A549 (cell line): Measurements from ENCODE around the gene SELENOO. TPM values are rescaled to one million over a fixed set of nuclear protein-coding genes. Genes with fewer than 3 reads are reported as not detected.

ENCODE experiments used
- ATAC-seq, 2 experiments: fragments of 200-7000 bp in 1 of 2; fragments of >200 bp in 1 of 2; cut with Nextera tagmentation in 1 of 2; cut with Tn5 transposase in 1 of 2; 3 replicates each; pipeline versions ENCODE4 v1.8.0 to v1.9.1; 2018 to 2020; ENCODE audit warnings: mild to moderate bottlenecking in 1 of 2, moderate library complexity in 1 of 2
- CTCF ChIA-PET: fragments of 300-600 bp; sonication (Branson Sonifier 250); formaldehyde crosslinking; extraction: SDS; loops from one replicate; lab custom pipeline; 2021; ENCODE audit warnings: antibody characterized with exemption, inconsistent platforms; lab: Yijun Ruan, JAX
- POLR2A ChIA-PET: fragments of 350-600 bp; formaldehyde crosslinking; extraction: SDS; loops from one replicate; lab custom pipeline; 2021; ENCODE audit warnings: antibody characterized with exemption, inconsistent platforms; lab: Yijun Ruan, JAX
- DNase-seq, 2 experiments: peaks; one replicate each; pipeline versions ENCODE4 v3.0.0 to v3.0.0-alpha.2; 2011 to 2016; ENCODE audit warnings: low read depth in 1 of 2, low spot score in 1 of 2
- FAIRE-seq: peaks from 2 replicates; lab custom pipeline; 2011; peaks lifted over from hg19 to GRCh38; lab: Jason Lieb, UNC
- H3K27ac ChIP-seq, 2 experiments: fragments of >200 bp; sonication (Bioruptor Twin); formaldehyde crosslinking; 3 replicates each; pipeline ENCODE4 v1.5.1; 2016 to 2017
- H3K4me1 ChIP-seq: fragments of >200 bp; sonication (Bioruptor Twin); formaldehyde crosslinking; 3 replicates; pipeline ENCODE4 v1.6.1; 2016
- H3K4me2 ChIP-seq: fragments of >200 bp; sonication (Bioruptor Twin); formaldehyde crosslinking; 3 replicates; pipeline ENCODE4 v1.6.1; 2016
- H3K4me3 ChIP-seq: fragments of >200 bp; sonication (Bioruptor Twin); formaldehyde crosslinking; 3 replicates; pipeline ENCODE4 v1.5.1; 2016
- H3K9me3 ChIP-seq: fragments of >200 bp; sonication (Bioruptor Twin); formaldehyde crosslinking; 3 replicates; pipeline ENCODE4 v1.6.1; 2016
- BHLHE40 ChIP-seq: IDR thresholded peaks from 2 replicates; pipeline ENCODE4 v1.6.1; 2012; ENCODE audit warnings: low read depth, low read length, inconsistent platforms
- CBX8 ChIP-seq: fragments of 200-600 bp; sonication (generic); IDR thresholded peaks from 2 replicates; pipeline ENCODE4 v1.6.1; 2016
- CHD4 ChIP-seq: fragments of 200-600 bp; sonication (generic); IDR thresholded peaks from 2 replicates; pipeline ENCODE4 v1.6.1; 2016; ENCODE audit warnings: antibody characterized with exemption, mild to moderate bottlenecking, borderline replicate concordance
- CTCF ChIP-seq: fragments of >200 bp; sonication (Bioruptor Twin); formaldehyde crosslinking; IDR thresholded peaks from 3 replicates; pipeline ENCODE4 v1.5.1; 2016
- EHMT2 ChIP-seq: fragments of 200-600 bp; sonication (generic); IDR thresholded peaks from 2 replicates; pipeline ENCODE4 v1.6.1; 2016; ENCODE audit warnings: antibody characterized with exemption, low read depth, mild to moderate bottlenecking, moderate library complexity
- FOSL2 ChIP-seq, 2 experiments: fragments of 450-650 bp in 1 of 2; fragments of >200 bp in 1 of 2; sonication (Bioruptor Twin) in 1 of 2; formaldehyde crosslinking; IDR thresholded peaks; 2 replicates each; pipeline versions ENCODE4 v1.5.0 to v1.6.1; 2016 to 2020; ENCODE audit warnings: mild to moderate bottlenecking in 1 of 2, moderate library complexity in 1 of 2
- FOXS1 ChIP-seq: fragments of 250-450 bp; sonication (Bioruptor Pico); IDR thresholded peaks from 2 replicates; pipeline ENCODE4 v1.5.0; 2020; ENCODE audit warnings: mild to moderate bottlenecking, moderate library complexity
- HDAC2 ChIP-seq: fragments of 200-600 bp; sonication (generic); IDR thresholded peaks from 2 replicates; pipeline ENCODE4 v1.6.1; 2016
- HMGXB4 ChIP-seq: fragments of 250-450 bp; sonication (Bioruptor Pico); IDR thresholded peaks from 2 replicates; pipeline ENCODE4 v1.5.0; 2021; ENCODE audit warnings: mild to moderate bottlenecking, moderate library complexity, borderline replicate concordance
- HOXA7 ChIP-seq: fragments of 250-450 bp; sonication (Bioruptor Pico); IDR thresholded peaks from 2 replicates; pipeline ENCODE4 v1.5.0; 2020; ENCODE audit warnings: mild to moderate bottlenecking, moderate library complexity
- KDM1A ChIP-seq: fragments of 200-600 bp; sonication (generic); IDR thresholded peaks from 2 replicates; pipeline ENCODE4 v1.6.1; 2016; ENCODE audit warnings: low read depth, mild to moderate bottlenecking
- KDM5A ChIP-seq: fragments of 200-600 bp; sonication (generic); IDR thresholded peaks from 2 replicates; pipeline ENCODE4 v1.6.1; 2016; ENCODE audit warnings: antibody characterized with exemption, mild to moderate bottlenecking
- MAFK ChIP-seq: fragments of 450-650 bp; IDR thresholded peaks from 2 replicates; pipeline ENCODE4 v1.6.1; 2014; ENCODE audit not compliant: partially characterized antibody
- NR3C1 ChIP-seq: fragments of >200 bp; sonication (Bioruptor Twin); formaldehyde crosslinking; IDR thresholded peaks from 3 replicates; pipeline ENCODE4 v1.6.1; 2017
- PHF8 ChIP-seq: fragments of 200-600 bp; sonication (generic); IDR thresholded peaks from 2 replicates; pipeline ENCODE4 v1.6.1; 2016; ENCODE audit warnings: low read depth, mild to moderate bottlenecking, antibody characterized with exemption, moderate library complexity, borderline replicate concordance
- POLR2AphosphoS2 ChIP-seq: conservative IDR thresholded peaks from 2 replicates; pipeline ENCODE4 v1.6.1; 2012; ENCODE audit warnings: low read length, improper control_type of control experiment, inconsistent platforms
- RCOR1 ChIP-seq: fragments of 150-350 bp; IDR thresholded peaks from 2 replicates; pipeline ENCODE4 v1.6.1; 2014; ENCODE audit warnings: antibody characterized with exemption, low read length, low read depth
- SMC3 ChIP-seq: fragments of >200 bp; sonication (Bioruptor Twin); formaldehyde crosslinking; IDR thresholded peaks from 3 replicates; pipeline ENCODE4 v1.6.1; 2018; ENCODE audit warnings: inconsistent platforms
- TFCP2L1 ChIP-seq: fragments of 250-450 bp; sonication (Bioruptor Pico); IDR thresholded peaks from 2 replicates; pipeline ENCODE4 v1.5.0; 2021; ENCODE audit warnings: mild to moderate bottlenecking
- TP53 ChIP-seq: fragments of 250-450 bp; sonication (Bioruptor Pico); IDR thresholded peaks from 2 replicates; pipeline ENCODE4 v1.5.0; 2021; ENCODE audit warnings: mild to moderate bottlenecking, moderate library complexity
- WGBS: methylation state at CpG from one replicate; pipeline ENCODE4 v1.1.6; 2017; ENCODE audit errors: missing lambda C conversion rate; 5-methylcytosine and 5-hydroxymethylcytosine counted together
- polyA plus RNA-seq, 4 experiments: library from polyadenylated mRNA; depleted of rRNA in 3 of 4; stranded (reverse); fragments of >200 nt; fragmentation: RNase III in 1 of 4; extraction: RNeasy Plus Mini Kit Qiagen cat#74134 plus additional on column Dnase treatment in 1 of 4; gene quantifications; 2 replicates in 3 of 4; 3 replicates in 1 of 4; pipeline ENCODE4 v1.2.3, GENCODE V29; 2011 to 2017
- TF ChIP-seq, protein P1 (sequence below): fragments of 200-600 bp; sonication (generic); IDR thresholded peaks from 2 replicates; pipeline ENCODE4 v1.6.1; 2016; ENCODE audit warnings: antibody characterized with exemption, mild to moderate bottlenecking, moderate library complexity
- TF ChIP-seq, protein P2 (sequence below): IDR thresholded peaks from 2 replicates; pipeline ENCODE4 v1.6.1; 2012
- TF ChIP-seq, protein P3 (sequence below): fragments of 450-650 bp; IDR thresholded peaks from 2 replicates; pipeline ENCODE4 v1.6.1; 2014; ENCODE audit warnings: antibody characterized with exemption

SELENOO gene
- polyA plus RNA-seq, 2 of the 4 experiments (the other 2 are of a cell fraction): 7.8 to 14.7 TPM

GRCh38 chr22:50220603-50221409, 20.0 kb downstream of the SELENOO start (continued):
- TF ChIP-seq, protein P1, sequence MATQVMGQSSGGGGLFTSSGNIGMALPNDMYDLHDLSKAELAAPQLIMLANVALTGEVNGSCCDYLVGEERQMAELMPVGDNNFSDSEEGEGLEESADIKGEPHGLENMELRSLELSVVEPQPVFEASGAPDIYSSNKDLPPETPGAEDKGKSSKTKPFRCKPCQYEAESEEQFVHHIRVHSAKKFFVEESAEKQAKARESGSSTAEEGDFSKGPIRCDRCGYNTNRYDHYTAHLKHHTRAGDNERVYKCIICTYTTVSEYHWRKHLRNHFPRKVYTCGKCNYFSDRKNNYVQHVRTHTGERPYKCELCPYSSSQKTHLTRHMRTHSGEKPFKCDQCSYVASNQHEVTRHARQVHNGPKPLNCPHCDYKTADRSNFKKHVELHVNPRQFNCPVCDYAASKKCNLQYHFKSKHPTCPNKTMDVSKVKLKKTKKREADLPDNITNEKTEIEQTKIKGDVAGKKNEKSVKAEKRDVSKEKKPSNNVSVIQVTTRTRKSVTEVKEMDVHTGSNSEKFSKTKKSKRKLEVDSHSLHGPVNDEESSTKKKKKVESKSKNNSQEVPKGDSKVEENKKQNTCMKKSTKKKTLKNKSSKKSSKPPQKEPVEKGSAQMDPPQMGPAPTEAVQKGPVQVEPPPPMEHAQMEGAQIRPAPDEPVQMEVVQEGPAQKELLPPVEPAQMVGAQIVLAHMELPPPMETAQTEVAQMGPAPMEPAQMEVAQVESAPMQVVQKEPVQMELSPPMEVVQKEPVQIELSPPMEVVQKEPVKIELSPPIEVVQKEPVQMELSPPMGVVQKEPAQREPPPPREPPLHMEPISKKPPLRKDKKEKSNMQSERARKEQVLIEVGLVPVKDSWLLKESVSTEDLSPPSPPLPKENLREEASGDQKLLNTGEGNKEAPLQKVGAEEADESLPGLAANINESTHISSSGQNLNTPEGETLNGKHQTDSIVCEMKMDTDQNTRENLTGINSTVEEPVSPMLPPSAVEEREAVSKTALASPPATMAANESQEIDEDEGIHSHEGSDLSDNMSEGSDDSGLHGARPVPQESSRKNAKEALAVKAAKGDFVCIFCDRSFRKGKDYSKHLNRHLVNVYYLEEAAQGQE: no peak
- TF ChIP-seq, protein P2, sequence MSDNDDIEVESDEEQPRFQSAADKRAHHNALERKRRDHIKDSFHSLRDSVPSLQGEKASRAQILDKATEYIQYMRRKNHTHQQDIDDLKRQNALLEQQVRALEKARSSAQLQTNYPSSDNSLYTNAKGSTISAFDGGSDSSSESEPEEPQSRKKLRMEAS: no peak
- TF ChIP-seq HMGXB4 (CRISPR knock-in tag) (no peak), PHF8 (no peak), EHMT2 (no peak), KDM5A (no peak), HDAC2 (no peak)

DNA sequence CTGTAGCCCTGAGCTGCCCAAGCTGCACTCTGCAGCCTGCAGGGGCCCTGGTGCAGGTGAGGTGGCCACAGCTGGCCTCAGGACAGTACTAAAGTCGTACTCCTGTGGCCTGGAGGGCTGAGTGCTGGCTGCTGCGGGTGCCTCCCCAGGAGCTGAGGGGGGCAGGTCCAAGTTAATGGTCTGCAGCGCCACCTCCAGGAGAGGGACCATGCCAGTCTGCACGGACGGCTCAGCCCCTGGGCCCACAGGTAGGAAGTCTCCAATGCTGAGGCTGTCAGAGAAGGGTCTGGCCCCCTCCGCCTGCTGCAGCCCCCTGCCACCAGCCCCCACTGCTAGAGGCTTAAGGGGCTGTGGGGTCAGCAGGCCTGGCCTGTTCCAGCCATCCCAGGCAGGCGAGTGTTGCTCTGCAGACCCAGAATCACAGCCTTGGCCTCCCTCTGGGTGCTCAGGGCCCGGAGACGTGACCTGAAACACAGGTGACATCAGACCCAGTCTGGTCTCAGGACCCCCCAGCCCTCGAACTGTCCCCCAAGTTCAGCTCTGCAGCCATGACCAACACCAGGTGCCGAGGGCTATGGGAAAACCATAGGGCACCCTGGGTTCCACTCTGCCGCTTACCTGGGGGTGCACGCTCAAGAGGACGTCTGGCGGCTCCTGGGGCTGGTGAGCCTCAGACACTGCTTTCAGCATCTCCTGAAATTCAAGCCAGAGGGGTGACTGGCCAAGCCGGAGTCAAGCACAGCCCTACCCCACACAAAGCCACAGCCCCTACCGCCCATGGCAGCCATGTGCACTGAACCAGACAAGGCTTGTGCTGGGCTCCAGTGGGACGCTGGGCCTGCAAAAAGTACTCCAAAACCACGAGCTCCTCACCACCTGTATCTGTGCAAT, 20.8 kb downstream of the SELENOO start:
- no peak overlapping the region for H3K4me2 ChIP-seq
- 96% methylated on average over 4 of the region's 19 CpGs for WGBS
- FAIRE-seq (no peak), DNase-seq (no peak), ATAC-seq (no peak)
- no peaks in the 10 kb centered on the region for H3K4me1 ChIP-seq
- POLR2A ChIA-PET: no interaction called here
- no peak overlapping the region for H3K27ac ChIP-seq
- no peaks in the 10 kb centered on the region for H3K9me3 ChIP-seq
- no peak overlapping the region for H3K4me3 ChIP-seq
- no peak for TF ChIP-seq HOXA7 (CRISPR knock-in tag)
- TF ChIP-seq TFCP2L1: no peak
- TF ChIP-seq, protein P3, sequence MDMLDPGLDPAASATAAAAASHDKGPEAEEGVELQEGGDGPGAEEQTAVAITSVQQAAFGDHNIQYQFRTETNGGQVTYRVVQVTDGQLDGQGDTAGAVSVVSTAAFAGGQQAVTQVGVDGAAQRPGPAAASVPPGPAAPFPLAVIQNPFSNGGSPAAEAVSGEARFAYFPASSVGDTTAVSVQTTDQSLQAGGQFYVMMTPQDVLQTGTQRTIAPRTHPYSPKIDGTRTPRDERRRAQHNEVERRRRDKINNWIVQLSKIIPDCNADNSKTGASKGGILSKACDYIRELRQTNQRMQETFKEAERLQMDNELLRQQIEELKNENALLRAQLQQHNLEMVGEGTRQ: no peak
- TF ChIP-seq FOXS1: no peak
- TF ChIP-seq MAFK: no peak
- TF ChIP-seq NR3C1: no peak
- no peak for TF ChIP-seq POLR2AphosphoS2
- TF ChIP-seq, protein P2: no peak
- no peak for TF ChIP-seq RCOR1
- TF ChIP-seq TP53 (CRISPR knock-in tag): no peak
- TF ChIP-seq EHMT2: no peak
- no peak for TF ChIP-seq CBX8
- no peak for TF ChIP-seq SMC3
- no peak for TF ChIP-seq CHD4
- no peak for TF ChIP-seq CTCF
- no peak for TF ChIP-seq KDM5A
- TF ChIP-seq BHLHE40: no peak
- no peak for TF ChIP-seq KDM1A
- no peak for TF ChIP-seq PHF8
- no peak for TF ChIP-seq FOSL2 (IDR thresholded peaks at IDR 0.05)
- TF ChIP-seq FOSL2 (CRISPR knock-in tag; IDR thresholded peaks at IDR 0.05): no peak
- CTCF ChIA-PET: interaction anchor here (1.1 to 1.5 kb wide), 3 partner anchors 11 to 73 kb away, joined by 3 to 5 read pairs (median 3); no protein-coding TSS in a partner anchor
